H1 (cell line): ENCODE measurements around the gene SPECC1. TPM values are rescaled to one million over a fixed set of nuclear protein-coding genes. Genes with fewer than 3 reads are reported as not detected.

ENCODE experiments used
- CTCF ChIA-PET: fragments of 300-600 bp; sonication (Branson Sonifier 250); formaldehyde crosslinking; loops from one replicate; lab custom pipeline; 2021; ENCODE audit not compliant: partially characterized antibody; lab: Charles Lee
- POLR2A ChIA-PET: fragments of 300-600 bp; sonication (Branson Sonifier 250); formaldehyde crosslinking; loops from one replicate; lab custom pipeline; 2021; ENCODE audit warnings: inconsistent platforms; ENCODE audit not compliant: partially characterized antibody; lab: Charles Lee
- DNase-seq, 2 experiments: peaks; one replicate each; pipeline versions ENCODE4 v3.0.0 to v3.0.0-alpha.2; 2010 to 2022; ENCODE audit warnings: low spot score in 2 of 2, low read depth in 1 of 2, mixed read lengths in 1 of 2
- FAIRE-seq: peaks from 2 replicates; lab custom pipeline; 2011; peaks lifted over from hg19 to GRCh38; lab: Jason Lieb, UNC
- H2AFZ ChIP-seq: 2 replicates; pipeline ENCODE4 v1.8.1; 2012; ENCODE audit warnings: low read length, inconsistent platforms
- H2AK5ac ChIP-seq: 2 replicates; pipeline ENCODE4 v1.6.1; 2013; ENCODE audit warnings: low read depth, low read length
- H2BK120ac ChIP-seq: replicated peaks from 2 replicates; pipeline ENCODE3; 2013; ENCODE audit warnings: low read depth, low read length, inconsistent platforms
- H2BK12ac ChIP-seq: 2 replicates; pipeline ENCODE4 v1.6.1; 2013; ENCODE audit warnings: low read depth, low read length
- H2BK15ac ChIP-seq: 2 replicates; pipeline ENCODE4 v1.6.1; 2013; ENCODE audit warnings: low read length
- H2BK20ac ChIP-seq: 2 replicates; pipeline ENCODE4 v1.6.1; 2013; ENCODE audit warnings: low read length
- H2BK5ac ChIP-seq: 2 replicates; pipeline ENCODE4 v1.6.1; 2013; ENCODE audit warnings: low read depth, low read length
- H3K14ac ChIP-seq: 2 replicates; pipeline ENCODE4 v1.6.1; 2013; ENCODE audit warnings: inconsistent platforms; ENCODE audit not compliant: insufficient read length
- H3K18ac ChIP-seq: 2 replicates; pipeline ENCODE4 v1.6.1; 2013; ENCODE audit warnings: low read length; ENCODE audit errors: extremely low read depth
- H3K23ac ChIP-seq: 2 replicates; pipeline ENCODE4 v1.6.1; 2013; ENCODE audit warnings: inconsistent platforms; ENCODE audit not compliant: insufficient read length
- H3K23me2 ChIP-seq: 2 replicates; pipeline ENCODE4 v1.6.1; 2013; ENCODE audit warnings: low read depth, low read length
- H3K27ac ChIP-seq: 2 replicates; pipeline ENCODE4 v1.6.1; 2011; ENCODE audit warnings: low read depth, low read length, inconsistent platforms
- H3K27me3 ChIP-seq, 4 experiments: replicated peaks in 1 of 4; 1 replicate in 1 of 4; 2 replicates in 3 of 4; pipeline versions ENCODE4 v1.6.1 to v1.8.1; 2011 to 2013; ENCODE audit warnings: low read length in 3 of 4, mild to moderate bottlenecking in 3 of 4, inconsistent platforms in 2 of 4, mixed read lengths in 2 of 4, moderate library complexity in 1 of 4; ENCODE audit not compliant: control insufficient read depth in 3 of 4, insufficient read depth in 3 of 4; ENCODE audit errors: extremely low read depth in 1 of 4
- H3K36me3 ChIP-seq, 4 experiments: 2 replicates each; pipeline versions ENCODE4 v1.6.1 to v1.8.1; 2011 to 2013; ENCODE audit warnings: mild to moderate bottlenecking in 4 of 4, low read length in 3 of 4, moderate library complexity in 2 of 4, control low read depth in 1 of 4, inconsistent platforms in 1 of 4; ENCODE audit not compliant: insufficient read depth in 4 of 4, control insufficient read depth in 2 of 4
- H3K4ac ChIP-seq: replicated peaks from 2 replicates; pipeline ENCODE3; 2013; ENCODE audit warnings: low read length, low read depth, mixed read lengths, inconsistent platforms; ENCODE audit not compliant: insufficient read length
- H3K4me1 ChIP-seq, 4 experiments: replicated peaks in 1 of 4; 1 replicate in 1 of 4; 2 replicates in 3 of 4; pipeline versions ENCODE4 v1.6.1 to v1.8.1; 2011 to 2013; ENCODE audit warnings: low read length in 3 of 4, inconsistent platforms in 2 of 4, mixed read lengths in 1 of 4; ENCODE audit not compliant: insufficient read depth in 4 of 4, control insufficient read depth in 3 of 4
- H3K4me2 ChIP-seq, 2 experiments: 2 replicates each; pipeline versions ENCODE4 v1.6.1 to v1.8.1; 2011 to 2013; ENCODE audit warnings: low read depth in 2 of 2, low read length in 2 of 2, control low read depth in 1 of 2, inconsistent platforms in 1 of 2, mild to moderate bottlenecking in 1 of 2; ENCODE audit not compliant: insufficient read depth in 1 of 2
- H3K4me3 ChIP-seq, 4 experiments: fragments of 200-600, 300-600 bp in 1 of 4; sonication (generic), shearing (Covaris generic), sonication (Bioruptor Twin) in 1 of 4; 2 replicates each; pipeline versions ENCODE4 v1.5.1 to v1.8.1; 2011 to 2016; ENCODE audit warnings: low read length in 4 of 4, low read depth in 3 of 4, control low read depth in 2 of 4, inconsistent platforms in 2 of 4, mild to moderate bottlenecking in 2 of 4, mixed read lengths in 1 of 4, moderate library complexity in 1 of 4; ENCODE audit not compliant: insufficient read depth in 2 of 4; ENCODE audit errors: extremely low read depth in 1 of 4
- H3K56ac ChIP-seq: replicated peaks from 2 replicates; pipeline ENCODE3; 2013; ENCODE audit warnings: low read depth, mild to moderate bottlenecking, mixed read lengths, low read length, inconsistent platforms; ENCODE audit not compliant: insufficient read length
- H3K79me1 ChIP-seq: 2 replicates; pipeline ENCODE4 v1.6.1; 2013; ENCODE audit warnings: low read depth, low read length, control low read depth
- H3K79me2 ChIP-seq, 2 experiments: 2 replicates each; pipeline versions ENCODE4 v1.6.1 to v1.8.1; 2012 to 2013; ENCODE audit warnings: low read length in 2 of 2, mild to moderate bottlenecking in 2 of 2, inconsistent platforms in 1 of 2; ENCODE audit not compliant: insufficient read depth in 2 of 2, control insufficient read depth in 1 of 2
- H3K9ac ChIP-seq, 4 experiments: replicated peaks in 1 of 4; 1 replicate in 1 of 4; 2 replicates in 3 of 4; pipeline versions ENCODE4 v1.6.1 to v1.8.1; 2011 to 2013; ENCODE audit warnings: low read depth in 3 of 4, low read length in 3 of 4, control low read depth in 2 of 4, mild to moderate bottlenecking in 2 of 4, moderate library complexity in 2 of 4, inconsistent platforms in 1 of 4; ENCODE audit errors: extremely low read depth in 1 of 4
- H3K9me3 ChIP-seq, 2 experiments: 2 replicates each; pipeline versions ENCODE4 v1.6.1 to v1.8.1; 2012 to 2013; ENCODE audit warnings: mild to moderate bottlenecking in 2 of 2, moderate library complexity in 2 of 2, control low read depth in 1 of 2, inconsistent platforms in 1 of 2, low read depth in 1 of 2, low read length in 1 of 2, mixed read lengths in 1 of 2; ENCODE audit not compliant: insufficient read depth in 2 of 2
- H4K20me1 ChIP-seq, 2 experiments: replicated peaks in 1 of 2; 2 replicates each; pipeline versions ENCODE3 to v1.8.1; 2011 to 2013; ENCODE audit warnings: inconsistent platforms in 2 of 2, low read length in 2 of 2, mild to moderate bottlenecking in 1 of 2; ENCODE audit not compliant: insufficient read depth in 2 of 2, control insufficient read depth in 1 of 2
- H4K5ac ChIP-seq: 2 replicates; pipeline ENCODE4 v1.6.1; 2013; ENCODE audit warnings: low read length, low read depth, mixed read lengths, inconsistent platforms; ENCODE audit not compliant: insufficient read length
- H4K8ac ChIP-seq: 2 replicates; pipeline ENCODE4 v1.8.0; 2013; ENCODE audit warnings: mild to moderate bottlenecking, moderate library complexity, low read length, inconsistent platforms; ENCODE audit not compliant: insufficient read depth; ENCODE audit errors: extremely low read depth
- H4K91ac ChIP-seq: replicated peaks from 2 replicates; pipeline ENCODE3; 2013; ENCODE audit warnings: low read length, mixed read lengths, inconsistent platforms; ENCODE audit not compliant: insufficient read length
- ASH2L ChIP-seq: fragments of 200-600, 300-600 bp; sonication (generic); IDR thresholded peaks from one replicate; pipeline ENCODE4 v1.7.1; 2017; ENCODE audit warnings: low read length
- BACH1 ChIP-seq: IDR thresholded peaks from 2 replicates; pipeline ENCODE4 v1.6.1; 2012; ENCODE audit warnings: low read length, improper control_type of control experiment
- CBX5 ChIP-seq: fragments of 300-800, 300-1000 bp; sonication (generic); IDR thresholded peaks from 2 replicates; pipeline ENCODE4 v1.7.1; 2016; ENCODE audit warnings: antibody characterized with exemption, low read length, low read depth
- CTBP2 ChIP-seq: IDR thresholded peaks from 2 replicates; pipeline ENCODE4 v1.7.0; 2011; ENCODE audit warnings: borderline replicate concordance, mild to moderate bottlenecking, moderate library complexity, mixed read lengths, low read length; ENCODE audit not compliant: insufficient read depth, insufficient read length
- EGR1 ChIP-seq: IDR thresholded peaks from 2 replicates; pipeline ENCODE4 v1.6.1; 2011; ENCODE audit warnings: low read depth, low read length, borderline replicate concordance
- HDAC6 ChIP-seq: IDR thresholded peaks from one replicate; pipeline ENCODE4 v1.7.1; 2012; ENCODE audit warnings: low read depth, mild to moderate bottlenecking, inconsistent platforms, low read length, moderate library complexity
- JUND ChIP-seq: IDR thresholded peaks from 2 replicates; pipeline ENCODE4 v1.6.1; 2011; ENCODE audit warnings: mild to moderate bottlenecking, improper control_type of control experiment, low read length
- KDM5A ChIP-seq: fragments of 200-600 bp; IDR thresholded peaks from 2 replicates; pipeline ENCODE4 v1.7.1; 2012; ENCODE audit warnings: mild to moderate bottlenecking, low read length, inconsistent platforms, mixed read lengths
- MAFK ChIP-seq: IDR thresholded peaks from 2 replicates; pipeline ENCODE4 v1.6.1; 2012; ENCODE audit warnings: low read depth, mild to moderate bottlenecking, improper control_type of control experiment, low read length
- POLR2A ChIP-seq, 2 experiments: IDR thresholded peaks; 1 replicate in 1 of 2; 2 replicates in 1 of 2; pipeline ENCODE4 v1.6.1; 2011; ENCODE audit warnings: low read depth in 2 of 2, low read length in 2 of 2, mild to moderate bottlenecking in 2 of 2; ENCODE audit errors: control extremely low read depth in 1 of 2
- POLR2AphosphoS5 ChIP-seq: IDR thresholded peaks from 2 replicates; pipeline ENCODE4 v1.6.1; 2011; ENCODE audit warnings: low read depth, low read length
- RXRA ChIP-seq: IDR thresholded peaks from 2 replicates; pipeline ENCODE4 v1.6.1; 2011; ENCODE audit warnings: low read depth, mild to moderate bottlenecking, low read length, moderate library complexity; ENCODE audit not compliant: insufficient read depth
- SIX5 ChIP-seq: IDR thresholded peaks from 2 replicates; pipeline ENCODE4 v1.6.1; 2011; ENCODE audit warnings: mild to moderate bottlenecking, low read depth, low read length
- TBP ChIP-seq: IDR thresholded peaks from 2 replicates; pipeline ENCODE4 v1.6.1; 2011; ENCODE audit warnings: low read depth, low read length, improper control_type of control experiment
- TEAD4 ChIP-seq: IDR thresholded peaks from 2 replicates; pipeline ENCODE4 v1.6.1; 2012; ENCODE audit warnings: low read depth, low read length, inconsistent platforms, mixed read lengths
- whole genome bisulfite sequencing, 2 experiments: shearing (Covaris generic) in 1 of 2; methylation state at CpG; one replicate each; pipeline versions ENCODE4 v1.1.6 to v1.1.7; 2013 to 2015; ENCODE audit warnings: low lambda C conversion rate in 2 of 2, mixed read lengths in 2 of 2, inconsistent platforms in 1 of 2, low coverage in 1 of 2, missing lambda C conversion rate in 1 of 2; ENCODE audit not compliant: insufficient replicate concordance in 2 of 2, insufficient coverage in 1 of 2, insufficient read length in 1 of 2; ENCODE audit errors: extremely low coverage in 1 of 2, missing lambda C conversion rate in 1 of 2; 5-methylcytosine and 5-hydroxymethylcytosine counted together
- polyA plus RNA-seq, 7 experiments: library from polyadenylated mRNA; depleted of rRNA in 3 of 7; stranded (reverse) in 5 of 7; unstranded in 2 of 7; fragments of >200 nt in 5 of 7; fragments of 200-250 nt in 2 of 7; gene quantifications; 1 replicate in 5 of 7; 2 replicates in 1 of 7; 4 replicates in 1 of 7; pipeline versions ENCODE4 v1.2.1 to v1.2.3, GENCODE V29; 2011 to 2013; ENCODE audit warnings: missing spikeins in 2 of 7, mixed read lengths in 2 of 7
- total RNA-seq: library from RNA; stranded (reverse); fragmentation: NEBNext Ultra II Directional; extraction: Animal tissue kit (Norgen Biotek cat#: 25700); gene quantifications from 2 replicates; pipeline ENCODE4 v1.2.1, GENCODE V29; 2021

Gene SPECC1
- total and polyA plus RNA-seq, 2 of the 8 experiments (the other 6 are each of a cell fraction or from before 2014, with no cell fraction given), result 35.8 to 87.9 TPM

- H3K27ac ChIP-seq, result no peak overlapping the region
- no peak overlapping the region for H2BK12ac ChIP-seq
- no peak overlapping the region for H3K56ac ChIP-seq
- H3K4me3 ChIP-seq, result no peak overlapping the region
- H4K5ac ChIP-seq, result no peak overlapping the region
- H3K18ac ChIP-seq, result no peak overlapping the region
- H3K4me2 ChIP-seq, result no peak overlapping the region
- H2BK5ac ChIP-seq, result no peak overlapping the region
- no peak overlapping the region for H2AFZ ChIP-seq
- no peak overlapping the region for H4K8ac ChIP-seq
- no peaks in the 10 kb centered on the region for H3K23me2 ChIP-seq
- peaks cover 0 to 1% of the 10 kb centered on the region in 2 experiments for H4K20me1 ChIP-seq
- no peak overlapping the region for H3K14ac ChIP-seq
- H3K36me3 ChIP-seq, result peaks cover 0 to 13% (median 4%) of the 10 kb centered on the region in 4 experiments; a peak in 3 of 8 replicates
- peaks cover 0 to 72% of the 10 kb centered on the region in 2 experiments; a peak in 2 of 4 replicates for H3K79me2 ChIP-seq
- H4K91ac ChIP-seq, result no peak overlapping the region
- peaks cover 8% of the 10 kb centered on the region; the same call in 1 of the 2 replicates for H3K79me1 ChIP-seq
- no peaks in the 10 kb centered on the region for H3K27me3 ChIP-seq
- CTCF ChIA-PET, result interaction anchor here (2.5 kb wide), 1 partner anchor 20 kb away, joined by 11 read pairs; no protein-coding TSS in a partner anchor
- POLR2A ChIA-PET, result no interaction called here
- WGBS, 2 experiments, result 85% methylated on average over 2 of the region's 2 CpGs; no CpG with 5 or more reads in 1 of the 2 experiments
- H3K9ac ChIP-seq, result no peak overlapping the region
- peaks cover 4 to 22% (median 10%) of the 10 kb centered on the region in 4 experiments for H3K4me1 ChIP-seq
- no peaks in the 10 kb centered on the region; a peak in 1 of 4 replicates for H3K9me3 ChIP-seq
- FAIRE-seq (no peak), DNase-seq (no peak)
- H2BK20ac ChIP-seq, result no peak overlapping the region
- H2BK15ac ChIP-seq, result no peak overlapping the region
- no peak overlapping the region for H3K23ac ChIP-seq
- no peak overlapping the region for H2AK5ac ChIP-seq
- H3K4ac ChIP-seq, result no peak overlapping the region
- H2BK120ac ChIP-seq, result no peak overlapping the region
- TF ChIP-seq ASH2L (no peak), BACH1 (no peak), TEAD4 (no peak), POLR2A (IDR thresholded peaks at IDR 0.05; ENCODE audit: control extremely low read depth in 1 of 2, low read depth in 2 of 2, low read length in 2 of 2) (no peak), POLR2AphosphoS5 (no peak), KDM5A (no peak), HDAC6 (no peak), SIX5 (no peak), JUND (no peak), CTBP2 (no peak), EGR1 (no peak), CBX5 (no peak), RXRA (no peak), TBP (no peak), MAFK (no peak)
Observed at GRCh38 chr17:20207262-20207985, 198.3 kb downstream of the SPECC1 start.
